CD4-positive, alpha-beta T cell treated with Interleukin-15 for 4 hours (primary cell): ENCODE results near the gene UGT1A3.

Experiments
- DNase-seq: peaks from one replicate; pipeline ENCODE4 v3.0.0-alpha.2; 2020; ENCODE audit warnings: low spot score

Gene UGT1A3

DNA sequence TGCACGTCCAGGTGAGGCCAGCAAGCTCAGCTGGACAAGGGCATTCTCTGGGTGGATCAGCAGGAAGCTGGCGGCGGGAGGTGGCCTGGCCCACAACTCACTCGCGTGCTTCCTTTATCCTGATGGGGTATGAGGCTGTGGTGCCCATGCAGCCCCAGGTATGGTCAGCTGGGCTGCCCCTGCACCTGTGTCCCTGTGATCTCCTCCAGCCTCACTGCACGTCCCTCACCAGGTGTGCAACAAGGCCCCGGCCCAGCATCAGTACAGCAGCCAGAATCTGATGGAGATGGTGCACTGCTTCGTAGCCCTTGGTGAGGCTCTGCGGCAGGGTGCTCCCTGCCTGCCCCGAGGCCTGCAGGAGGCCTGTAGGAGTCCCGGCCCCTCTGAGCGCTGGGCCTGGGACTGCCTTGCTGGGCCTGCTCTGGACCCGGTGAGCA, 66.9 kb downstream of the UGT1A3 start:
- no peak for DNase-seq

DNA sequence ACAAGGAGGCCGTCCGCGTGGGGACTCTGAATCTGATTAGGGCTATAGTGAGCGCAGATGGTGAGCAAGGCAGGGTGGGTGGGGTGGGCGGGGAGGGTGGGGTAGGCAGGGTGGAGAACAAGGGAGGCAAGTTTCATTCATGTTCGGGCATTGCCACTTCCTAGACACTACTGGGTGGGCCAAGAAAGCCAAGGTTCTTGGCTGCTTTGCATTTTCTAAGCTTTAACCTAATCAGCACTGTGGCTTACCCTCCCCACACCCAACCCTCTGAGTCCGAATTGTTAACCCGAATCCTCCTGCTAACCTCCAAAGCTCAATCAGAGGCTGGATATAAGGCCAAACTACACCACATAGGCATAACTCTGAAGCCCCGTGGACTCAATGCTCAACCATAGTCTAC, 67.4 kb downstream of the UGT1A3 start:
- no peak for DNase-seq

DNA sequence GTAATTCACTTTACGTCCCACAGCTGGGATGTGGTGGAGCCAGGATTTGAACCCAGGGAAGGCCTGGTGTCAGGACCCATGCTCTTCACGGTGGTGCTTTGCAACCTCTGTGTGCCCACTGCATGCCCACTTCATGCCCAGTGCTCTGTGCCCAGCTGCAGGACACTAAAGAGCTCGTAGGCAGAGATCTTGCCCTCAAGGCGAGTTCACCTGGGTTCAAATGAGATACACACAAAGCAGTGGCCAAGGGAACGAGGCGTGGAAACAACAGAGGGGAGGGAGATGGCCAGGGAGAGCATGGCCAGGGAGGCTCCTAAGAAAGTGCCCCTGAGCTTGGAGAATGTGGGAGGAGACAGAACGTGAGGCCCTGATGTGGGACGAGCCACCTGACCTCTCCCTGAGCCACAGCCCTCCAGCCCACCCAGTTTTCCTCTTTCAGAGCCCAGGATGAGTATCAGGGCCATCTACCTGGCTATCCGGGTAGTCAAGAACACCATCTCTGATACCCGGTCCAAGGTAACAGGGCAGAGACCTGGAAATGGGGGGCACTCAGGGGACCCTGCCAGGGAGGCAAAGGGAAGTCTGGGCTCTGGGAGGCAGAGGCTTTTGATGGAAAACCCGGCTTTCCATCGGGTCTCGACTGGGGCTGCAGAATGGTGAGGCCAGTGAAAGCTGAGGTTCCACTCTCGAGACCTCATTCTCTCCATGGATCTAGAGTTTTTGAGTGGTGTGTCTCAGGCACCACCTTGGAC, 69.7 kb downstream of the UGT1A3 start:
- no peak for DNase-seq

DNA sequence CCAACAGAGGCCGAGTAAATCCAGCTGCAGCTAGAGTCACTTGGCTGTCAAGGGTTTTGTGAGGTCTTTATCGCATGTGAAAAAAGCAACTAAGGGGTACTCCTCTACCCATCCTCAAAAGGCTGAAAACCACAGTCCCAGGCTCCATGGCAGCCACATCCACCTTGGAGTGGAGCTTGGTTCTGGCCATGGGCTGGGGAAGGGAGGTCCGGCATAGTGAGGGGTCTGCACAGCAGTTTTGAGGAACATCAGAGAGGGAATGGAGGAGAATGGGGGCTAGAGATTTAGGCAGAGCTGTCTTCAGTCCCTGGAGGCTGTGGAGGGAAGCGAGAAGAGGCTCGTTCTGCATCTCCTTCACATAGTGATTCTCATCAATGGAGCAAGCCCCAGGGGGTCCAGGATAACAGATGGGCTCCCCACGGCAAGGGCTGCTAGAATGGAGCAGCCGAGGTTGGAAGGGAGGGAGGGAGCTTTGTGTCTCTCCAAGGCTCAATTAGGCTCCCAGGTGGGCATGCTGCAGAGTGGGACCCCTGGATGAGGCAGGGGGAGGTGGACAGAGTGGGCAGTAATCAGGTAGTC, 70.3 kb downstream of the UGT1A3 start:
- DNase-seq: no peak

DNA sequence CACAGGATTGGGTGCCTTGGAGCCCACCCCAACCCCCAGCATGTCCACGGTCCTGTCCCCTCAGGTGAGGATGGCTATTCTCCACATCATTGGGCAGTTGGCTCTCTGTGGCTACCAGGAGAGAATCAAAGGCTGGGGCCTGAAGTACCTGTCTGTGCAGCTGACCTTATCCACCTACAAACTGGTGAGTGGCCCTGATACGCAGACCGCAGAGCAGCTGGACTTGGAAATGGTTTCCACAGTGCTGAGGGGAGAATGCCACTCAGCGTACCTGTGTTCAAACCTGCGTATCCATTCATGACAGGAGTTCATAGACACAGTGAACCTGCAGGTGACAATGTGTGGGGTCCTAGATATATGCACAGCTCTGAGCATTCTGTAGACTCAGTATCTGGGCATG, 70.9 kb downstream of the UGT1A3 start:
- no peak for DNase-seq

DNA sequence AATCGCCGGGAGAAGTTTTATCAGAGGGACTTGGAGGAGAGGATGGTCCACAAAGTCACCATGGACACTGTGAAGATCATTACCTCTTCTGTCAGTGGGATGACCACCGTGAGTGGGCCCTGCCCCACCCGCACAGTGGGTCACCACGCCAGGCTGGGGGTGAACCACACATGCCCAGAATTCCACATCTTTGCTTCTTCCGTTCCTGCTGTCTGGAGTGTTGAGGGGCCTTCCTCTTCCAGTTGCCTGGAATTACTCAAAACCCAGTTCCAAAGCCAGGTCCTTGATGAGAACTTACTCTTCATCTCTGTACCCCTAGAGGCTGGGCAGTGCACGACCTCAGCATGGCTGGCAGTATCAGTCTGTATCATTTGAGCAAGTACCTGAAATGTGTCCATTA, 71.4 kb downstream of the UGT1A3 start:
- DNase-seq: no peak

DNA sequence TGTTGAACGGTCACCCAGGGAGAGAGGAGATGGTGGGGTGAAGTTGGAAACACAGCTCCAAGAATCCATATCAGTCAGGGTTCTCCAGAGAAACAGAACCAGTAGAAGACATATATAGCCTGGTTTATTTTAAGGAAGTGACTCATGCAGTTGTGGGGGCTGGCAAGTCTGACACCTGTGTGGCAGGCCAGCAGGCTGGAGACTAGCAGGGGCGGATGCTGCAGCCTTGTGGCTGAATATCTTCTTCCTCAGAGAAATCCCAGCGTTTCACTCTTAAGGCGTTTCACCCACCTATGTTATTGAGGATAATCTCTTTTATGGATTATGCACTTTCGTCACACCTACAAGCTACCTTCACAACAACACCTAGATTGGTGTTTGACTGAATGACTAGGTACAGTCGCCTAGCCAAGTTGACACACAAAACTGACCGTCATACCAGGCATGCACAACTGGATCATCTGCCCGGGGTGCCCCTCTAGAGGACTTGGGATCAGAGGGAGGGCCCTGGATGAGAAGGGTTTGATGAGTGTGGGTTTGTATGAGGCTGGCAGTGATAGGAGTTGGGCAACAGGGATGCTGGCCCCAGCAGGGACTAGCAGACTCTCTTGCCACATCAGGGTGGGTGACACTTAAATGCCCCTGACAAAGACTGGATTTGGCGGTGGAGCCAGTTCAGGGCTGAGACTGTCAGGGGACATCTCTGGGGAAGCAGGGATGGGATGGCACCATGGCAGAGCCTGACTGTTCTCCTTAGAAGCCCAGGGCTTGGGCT, 72.7 kb downstream of the UGT1A3 start:
- DNase-seq: no peak

DNA sequence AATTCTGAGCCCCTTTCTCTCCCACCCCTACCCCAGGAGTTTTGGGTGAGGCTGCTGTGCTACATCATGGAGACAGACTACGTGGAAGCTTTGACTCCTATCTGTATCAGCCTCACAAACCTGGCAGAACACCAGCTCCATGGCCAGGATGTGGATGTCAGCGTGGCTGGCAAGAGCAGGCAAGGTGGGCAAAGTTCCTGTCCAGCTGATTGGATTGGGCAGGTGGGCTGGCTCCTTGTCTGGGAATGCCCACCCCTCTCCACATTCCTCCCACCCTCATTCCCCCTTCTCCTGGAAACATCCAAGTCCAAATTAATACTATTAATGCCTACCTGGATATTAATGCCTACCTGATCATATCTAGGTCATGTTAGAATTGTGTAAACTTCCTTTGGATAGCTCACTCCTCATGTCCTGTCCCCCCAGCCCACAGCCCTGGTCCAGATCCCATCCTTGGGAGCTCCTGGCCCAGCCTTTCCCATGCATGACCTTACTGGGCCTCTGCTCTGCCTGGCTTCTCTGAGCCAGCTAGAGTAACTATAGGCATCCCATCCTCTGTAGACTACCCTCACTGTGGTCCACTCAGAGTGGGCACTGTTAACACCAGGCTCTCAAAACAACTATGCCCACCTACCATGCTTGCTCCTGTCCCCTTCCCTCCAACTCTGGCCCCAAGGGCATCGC, 73.4 kb downstream of the UGT1A3 start:
- no peak for DNase-seq

DNA sequence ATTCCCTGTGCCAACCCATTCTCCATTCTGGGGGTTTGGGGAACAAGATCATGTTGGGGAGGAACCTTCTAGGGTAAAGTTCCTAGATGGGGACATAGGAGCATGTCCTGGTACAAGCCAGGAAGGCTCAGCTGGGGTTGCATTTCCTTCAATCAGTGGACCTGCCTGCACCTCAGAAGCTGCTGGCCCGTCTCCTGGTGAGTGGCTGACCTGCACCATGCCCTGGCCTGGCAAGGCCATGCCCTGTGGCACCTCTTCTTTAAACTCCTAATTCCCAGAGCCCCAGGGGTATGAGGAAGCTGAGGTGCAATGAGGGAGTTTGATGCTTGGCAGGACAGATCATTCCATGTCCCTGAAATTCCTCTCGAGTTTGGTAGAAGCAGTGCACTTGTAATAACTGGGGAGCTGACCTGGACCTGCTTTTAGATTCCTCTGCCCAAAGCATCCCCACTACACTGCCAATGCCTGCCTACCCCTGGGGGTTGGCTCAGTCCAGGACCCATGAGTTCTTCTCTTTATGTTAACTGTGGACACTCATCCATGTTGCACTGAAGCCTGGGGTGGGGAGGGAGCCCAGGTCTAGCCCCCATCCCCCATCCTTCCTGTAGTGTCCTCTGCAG, 74.6 kb downstream of the UGT1A3 start:
- DNase-seq: no peak

DNA sequence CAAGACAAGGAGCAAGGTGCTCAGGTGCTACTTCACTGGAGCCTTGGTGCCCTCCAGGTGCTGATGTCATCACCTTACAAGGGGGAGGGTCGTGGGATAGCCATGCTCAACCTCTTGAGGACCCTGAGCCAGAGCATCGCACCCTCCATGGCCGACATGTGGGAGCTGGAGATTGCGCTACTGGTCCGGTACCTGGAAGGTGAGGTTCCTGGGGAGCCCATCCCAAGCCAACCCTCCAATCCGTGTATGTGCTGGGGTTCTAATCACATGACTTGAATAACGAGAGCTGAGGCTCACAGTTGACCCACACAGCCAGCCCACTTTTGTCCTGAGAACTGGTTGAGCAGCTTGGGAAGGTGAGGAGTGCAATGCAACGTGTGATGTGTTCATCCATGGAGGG, 75.2 kb downstream of the UGT1A3 start:
- no peak for DNase-seq

DNA sequence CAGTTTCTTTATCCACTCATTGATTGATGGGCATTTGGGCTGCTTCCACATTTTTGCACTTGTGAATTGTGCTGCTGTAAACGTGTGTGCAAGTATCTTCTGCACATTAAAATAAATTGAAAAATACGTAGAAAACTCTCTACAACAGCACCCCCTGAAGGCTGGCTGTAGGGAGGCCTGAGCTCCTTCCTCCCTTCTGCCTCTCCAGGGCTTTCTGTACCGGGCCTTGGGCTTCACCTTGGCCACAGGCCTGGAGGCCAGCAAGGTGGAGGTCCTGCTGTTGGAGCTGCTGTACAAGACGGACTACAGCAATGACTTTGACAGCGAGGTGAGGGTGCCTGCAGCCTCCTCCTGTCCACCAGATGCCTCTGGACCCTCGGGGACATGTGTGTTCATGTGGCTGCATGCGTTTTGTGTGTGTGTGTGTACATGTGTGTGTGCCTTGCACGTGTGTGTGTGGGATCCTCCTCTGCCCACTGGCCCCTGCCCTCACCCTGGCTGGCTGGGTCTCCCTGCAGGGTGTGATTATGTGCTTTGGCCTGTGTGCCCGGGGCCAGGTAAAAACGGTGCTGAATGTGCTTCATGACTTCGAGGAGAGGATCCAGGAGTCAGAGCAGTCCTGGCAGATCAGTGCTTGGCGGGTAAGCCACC, 78.5 kb downstream of the UGT1A3 start:
- DNase-seq: no peak

DNA sequence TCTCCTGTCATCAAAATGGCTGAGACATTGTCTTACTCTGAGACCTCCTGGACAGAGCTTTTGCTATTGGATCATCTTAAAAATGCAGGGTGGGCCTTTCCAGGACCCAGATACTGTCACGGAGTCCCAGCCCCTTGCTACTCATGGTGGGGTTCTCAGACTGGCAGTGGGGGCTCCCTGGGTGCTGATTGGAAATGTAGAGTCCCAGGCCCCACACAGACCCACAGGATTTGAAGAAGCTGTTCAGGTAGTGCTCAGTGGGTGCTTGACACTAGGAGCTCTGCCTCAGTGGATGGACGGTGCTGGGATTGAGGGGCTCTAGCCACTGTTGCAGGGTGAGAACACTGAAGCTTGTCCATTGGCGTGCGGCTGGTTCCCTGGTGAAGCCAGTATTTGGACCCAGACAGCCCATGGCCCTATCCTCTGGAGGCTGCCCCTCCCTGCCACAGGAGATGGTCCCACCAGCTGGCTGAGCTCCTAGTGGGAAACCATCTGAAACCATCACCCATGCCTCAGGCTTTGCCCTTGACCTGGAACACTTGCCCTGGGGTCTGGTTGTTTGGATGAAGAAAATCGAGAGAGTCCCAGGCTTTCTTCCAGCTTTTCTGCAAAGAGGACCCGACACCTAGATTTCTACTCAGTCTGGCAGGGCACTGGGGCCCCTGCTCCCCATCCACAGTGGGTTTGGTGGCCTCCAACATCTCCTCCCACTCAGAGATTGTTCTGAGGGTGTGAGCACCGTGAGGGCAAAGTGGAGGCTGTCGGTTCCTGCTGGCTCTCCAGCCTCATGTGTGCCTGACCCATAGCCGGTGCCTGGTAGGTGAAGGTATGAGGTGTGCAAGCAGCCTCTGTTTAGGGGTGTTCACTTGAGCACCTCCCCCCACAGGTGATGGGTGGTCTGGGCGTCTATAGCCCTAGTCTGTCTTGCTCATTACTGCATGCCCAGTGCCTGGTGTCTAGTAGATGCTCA, 79.4 kb downstream of the UGT1A3 start:
- no peak for DNase-seq

DNA sequence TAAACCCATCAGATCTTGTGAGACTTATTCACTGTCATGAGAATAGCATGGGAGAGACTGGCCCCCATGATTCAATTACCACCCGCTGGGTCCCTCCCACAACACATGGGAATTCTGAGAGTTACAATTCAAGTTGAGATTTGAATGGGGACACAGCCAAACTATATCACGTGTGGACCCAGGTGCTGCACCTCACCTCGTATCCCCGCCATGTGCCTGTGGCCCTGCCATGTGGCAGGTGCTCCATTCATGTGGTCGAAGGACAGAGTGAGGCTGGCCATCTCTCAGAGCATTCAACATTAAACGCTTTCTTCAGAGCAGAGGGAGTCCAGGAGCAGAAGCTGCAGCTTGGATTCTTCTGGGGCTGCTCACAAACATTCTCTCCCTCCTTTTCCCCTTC, 81.5 kb downstream of the UGT1A3 start:
- no peak for DNase-seq

DNA sequence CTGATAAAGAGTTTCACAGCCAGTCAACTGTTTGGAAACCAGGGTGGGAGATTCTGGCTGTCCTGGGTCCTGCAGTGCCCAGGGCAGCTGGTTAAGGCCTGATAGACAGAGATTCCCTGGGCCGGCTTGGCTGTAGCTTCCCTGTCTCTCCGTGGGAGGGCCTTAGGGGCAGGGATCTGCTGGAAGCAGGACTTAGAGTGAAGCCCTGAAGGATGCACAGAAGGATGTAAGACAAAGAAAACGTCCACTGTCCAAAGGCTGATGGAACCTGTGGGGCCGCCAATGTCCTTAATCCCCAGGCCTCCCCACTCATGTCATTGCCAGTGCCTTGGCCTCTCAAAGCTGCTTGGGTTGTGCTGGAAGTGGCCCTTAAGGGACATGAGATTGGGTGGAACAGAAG, 82.2 kb downstream of the UGT1A3 start:
- DNase-seq: no peak

DNA sequence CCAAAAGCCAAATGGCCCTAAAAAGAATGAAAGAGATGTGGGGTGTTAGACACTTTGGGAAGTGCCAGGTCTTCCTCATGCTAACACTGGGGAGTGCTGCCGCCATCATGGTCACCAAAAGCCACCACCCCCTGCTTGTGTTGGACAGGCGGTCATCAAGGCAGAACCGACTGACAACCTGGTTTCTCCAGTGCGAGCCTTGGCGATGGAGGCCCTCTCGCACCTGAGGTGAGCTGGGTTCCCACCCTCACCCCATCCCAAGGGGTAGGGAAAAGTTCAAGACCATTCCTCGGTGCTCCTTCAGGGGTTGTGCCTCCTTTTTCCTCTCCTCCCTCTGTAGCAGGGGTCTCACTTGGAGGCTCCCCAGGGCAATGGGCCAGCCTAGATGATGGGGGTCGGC, 82.9 kb downstream of the UGT1A3 start:
- no peak for DNase-seq

DNA sequence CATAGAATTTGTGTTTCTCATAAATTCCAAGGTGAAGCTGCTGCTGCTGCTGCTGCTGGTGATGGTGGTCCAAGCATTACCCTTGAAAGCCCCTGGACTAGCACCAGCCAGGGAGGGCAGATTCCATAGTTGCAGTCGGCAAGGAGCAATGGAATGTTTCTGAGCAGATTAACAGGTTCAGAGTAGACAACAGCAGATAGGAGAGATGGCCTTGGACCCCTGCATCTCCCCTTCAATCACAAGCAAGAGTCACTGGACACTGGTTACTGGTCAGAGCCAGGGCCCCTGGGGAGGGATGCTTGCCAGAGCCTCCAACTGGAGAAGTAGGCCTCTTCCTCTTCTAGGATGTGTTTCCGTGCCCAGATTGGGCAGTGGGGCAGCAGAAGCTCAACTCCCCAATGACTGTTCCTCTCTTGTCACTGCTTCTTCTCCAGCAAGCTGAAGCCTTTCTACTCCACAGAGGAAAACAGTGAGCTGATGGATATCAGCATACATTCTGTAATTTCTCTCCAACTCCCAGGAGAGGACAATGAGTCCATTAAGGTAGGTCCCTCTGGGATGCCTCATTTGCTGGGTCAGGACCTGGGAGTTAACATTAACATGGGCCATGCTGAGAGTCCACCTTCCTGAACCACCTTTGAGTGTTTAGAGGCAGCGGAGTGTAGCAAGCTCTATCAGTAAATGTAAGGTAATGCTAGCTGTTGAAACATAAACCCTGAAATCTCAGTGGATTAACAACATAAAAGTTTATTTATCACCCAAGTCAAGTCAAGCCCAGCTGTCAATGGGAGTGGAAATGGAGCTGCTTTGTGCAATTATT, 84.6 kb downstream of the UGT1A3 start:
- no peak for DNase-seq

DNA sequence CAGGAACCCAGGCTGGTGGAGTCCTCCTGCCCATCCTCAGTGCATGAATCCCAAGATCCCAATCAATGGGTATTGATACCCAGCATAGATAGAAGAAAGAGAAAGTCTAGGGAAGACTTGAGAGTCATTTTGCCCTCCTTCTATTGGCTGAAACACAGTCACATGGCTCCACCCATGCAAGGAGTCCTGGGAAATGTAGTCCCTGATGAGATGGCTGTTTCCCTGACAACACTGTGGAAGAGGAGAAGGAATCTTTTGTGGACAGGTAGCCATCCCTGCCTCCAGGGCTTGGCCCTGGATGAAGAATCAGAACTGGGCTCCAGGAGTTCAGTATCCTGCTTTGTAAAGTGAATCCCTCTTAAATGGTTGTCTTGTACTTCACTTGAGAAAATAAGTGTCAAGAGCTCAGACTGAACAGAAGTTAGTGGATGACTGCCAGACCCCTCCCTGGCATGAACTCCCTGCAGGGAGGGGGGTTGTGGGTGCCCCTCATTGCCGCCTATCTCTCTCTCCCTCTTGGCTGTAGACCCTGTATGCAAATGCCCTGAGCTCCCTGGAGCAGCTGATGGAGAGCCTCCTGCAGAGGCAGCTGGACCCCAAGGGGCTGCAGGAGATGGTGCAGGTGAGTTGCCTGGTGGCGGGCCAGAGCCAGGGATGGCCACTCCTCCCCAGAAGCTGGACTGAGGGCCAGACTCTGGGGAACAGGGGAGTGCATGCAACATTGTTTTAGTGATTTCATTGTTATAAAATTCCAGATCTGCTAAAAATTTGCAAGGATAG, 85.4 kb downstream of the UGT1A3 start:
- no peak for DNase-seq

DNA sequence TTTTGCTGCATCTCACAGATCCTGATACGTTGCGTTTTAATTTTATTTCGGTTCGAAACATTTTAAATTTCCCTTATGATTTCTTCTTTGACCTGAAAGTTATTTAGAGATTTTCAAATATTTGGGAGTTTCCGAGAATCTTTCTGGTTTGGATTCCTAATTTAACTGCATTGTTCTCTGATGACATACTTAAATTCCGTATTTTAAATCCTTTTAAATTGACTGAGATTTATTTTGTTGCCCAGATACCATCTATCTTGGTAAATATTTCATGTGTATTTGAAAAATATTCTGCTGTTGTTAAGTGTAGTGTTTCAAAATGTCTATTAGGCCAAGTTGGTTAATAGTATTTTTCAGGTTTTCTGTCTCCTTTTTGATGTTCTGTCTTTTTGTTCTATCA, 87.0 kb downstream of the UGT1A3 start:
- DNase-seq: no peak

DNA sequence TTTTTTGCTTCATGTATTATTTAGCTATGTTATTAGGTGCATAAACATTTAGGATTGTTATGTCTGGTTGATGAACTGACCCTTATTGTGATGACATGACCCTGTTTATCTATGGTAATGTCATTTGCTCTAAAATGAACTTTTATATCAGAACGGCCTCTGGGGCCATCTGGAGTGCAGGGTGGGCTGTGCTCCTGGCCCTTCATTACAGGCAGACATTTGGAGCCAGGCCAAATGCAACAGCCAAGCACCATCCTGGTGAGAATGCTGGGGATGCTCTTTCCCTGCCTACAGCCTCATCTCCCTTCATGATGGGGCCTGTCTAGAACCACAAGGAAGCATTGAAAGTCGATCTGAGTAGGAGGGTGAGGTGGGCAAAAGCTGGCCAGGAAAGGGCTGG, 87.5 kb downstream of the UGT1A3 start:
- no peak for DNase-seq
